ENCODE results near the gene MRPL58.

GRCh38 chr17:74992223-74992622 is 20.2 kb upstream of the MRPL58 start:
- TF ChIP-seq CTCF (IDR thresholded peaks at IDR 0.05) (no peak), EP300 (IDR thresholded peaks at IDR 0.05) (no peak), POLR2A (IDR thresholded peaks at IDR 0.05) (no peak)
